Kidney (tissue), 14 donors: ENCODE measurements around the gene HAUS1. TPM values are rescaled to one million over a fixed set of nuclear protein-coding genes. Genes with fewer than 3 reads are reported as not detected.
"Not testable (repeated sequence)": the region's sequence is repeated elsewhere in the genome, so short reads cannot be mapped to it uniquely, and the experiment has no call there.

ENCODE experiments used
- DNase-seq, 5 donors: peaks; one replicate each; pipeline ENCODE4 v3.0.0-alpha.2; 2013 to 2020
- FAIRE-seq: peaks from 2 replicates; lab custom pipeline; 2012; peaks lifted over from hg19 to GRCh38; lab: Jason Lieb, UNC
- H3K27ac ChIP-seq, 2 donors: one replicate each; pipeline ENCODE4 v1.7.0; 2013; ENCODE audit warnings: low read depth in 2 of 2, low read length in 2 of 2, inconsistent platforms in 1 of 2
- H3K27me3 ChIP-seq: one replicate; pipeline ENCODE4 v1.7.1; 2013; ENCODE audit warnings: low read length, inconsistent platforms; ENCODE audit not compliant: control insufficient read depth, insufficient read depth
- H3K36me3 ChIP-seq, 3 donors: one replicate each; pipeline versions ENCODE4 v1.7.0 to v1.7.1; 2013; ENCODE audit warnings: low read length in 3 of 3, control low read depth in 1 of 3, inconsistent platforms in 1 of 3; ENCODE audit not compliant: insufficient read depth in 3 of 3, control insufficient read depth in 2 of 3
- H3K4me1 ChIP-seq, 3 donors: one replicate each; pipeline versions ENCODE4 v1.7.0 to v1.7.1; 2013; ENCODE audit warnings: low read length in 3 of 3, inconsistent platforms in 1 of 3, low read depth in 1 of 3; ENCODE audit not compliant: control insufficient read depth in 2 of 3, insufficient read depth in 2 of 3
- H3K4me3 ChIP-seq, 3 donors: one replicate each; pipeline versions ENCODE4 v1.7.0 to v1.8.1; 2013; ENCODE audit warnings: low read length in 3 of 3, control low read depth in 1 of 3, inconsistent platforms in 1 of 3
- H3K9ac ChIP-seq, 3 donors: one replicate each; pipeline versions ENCODE4 v1.7.0 to v1.7.1; 2013; ENCODE audit warnings: low read length in 3 of 3, control low read depth in 1 of 3, inconsistent platforms in 1 of 3
- H3K9me3 ChIP-seq, 3 donors: one replicate each; pipeline versions ENCODE4 v1.7.0 to v1.7.1; 2013; ENCODE audit warnings: low read length in 3 of 3, control low read depth in 1 of 3, inconsistent platforms in 1 of 3; ENCODE audit not compliant: control insufficient read depth in 2 of 3, insufficient read depth in 1 of 3
- CTCF ChIP-seq: IDR thresholded peaks from 3 replicates; pipeline ENCODE4 v1.5.1; 2012; ENCODE audit warnings: mild to moderate bottlenecking, moderate library complexity, borderline replicate concordance; ENCODE audit not compliant: insufficient read depth; ENCODE audit errors: extremely low read depth
- intact Hi-C: fragments of 100-400 bp; cut with DNase I; formaldehyde crosslinking; loops from one replicate; pipeline ENCODE4 v1.11.1; 2022
- polyA plus RNA-seq: library from polyadenylated mRNA; stranded (reverse); fragments of 350-450 nt; fragmentation: Illumina TruSeq; extraction: RNeasy Lipid Tissue Mini Kit (QIAGEN cat#74804); gene quantifications from one replicate; pipeline ENCODE4 v1.2.3, GENCODE V29; 2014; ENCODE audit warnings: low read depth, low replicate concordance; ENCODE audit not compliant: insufficient read depth
- total RNA-seq: library from RNA; stranded (reverse); fragmentation: NEBNext Ultra II Directional; extraction: Animal tissue kit (Norgen Biotek cat#: 25700); gene quantifications from one replicate; pipeline ENCODE4 v1.2.1, GENCODE V29; 2021
- donor health status: control.
- donor health status: control.
- donor health status: control.
- donor health status: control.
- donor health status: control.
- donor health status: DM: yes; HTN: yes; CAD: no.
- donor health status: Normal renal cell carcinoma (clear cell type).

Gene HAUS1
- total and polyA plus RNA-seq, 2 donors from 2014 or later, result 18.6 to 22.2 TPM

- no peak for DNase-seq
- Histone ChIP-seq H3K27ac (no peak overlapping the region), H3K36me3 (peaks cover 10 to 59% (median 30%) of the 10 kb centered on the region in 3 donors), H3K9ac (no peak overlapping the region), H3K4me3 (no peak overlapping the region), H3K9me3 (no peaks in the 10 kb centered on the region), H3K4me1 (no peaks in the 10 kb centered on the region), H3K27me3 (no peaks in the 10 kb centered on the region)
- FAIRE-seq, result no peak
- intact Hi-C loops, result no loop called here
- TF ChIP-seq CTCF, result no peak
These were observed 19.8 kb upstream of the HAUS1 start for GRCh38 chr18:46084431-46084830.

- H3K27me3 ChIP-seq, FAIRE-seq, H3K9ac ChIP-seq, DNase-seq, H3K9me3 ChIP-seq, H3K4me1 ChIP-seq, intact Hi-C loops, H3K4me3 ChIP-seq, H3K27ac ChIP-seq: not testable (repeated sequence)
- H3K36me3 ChIP-seq, result peaks cover 18 to 76% (median 49%) of the 10 kb centered on the region in 3 donors
These were observed 15.7 kb upstream of the HAUS1 start for GRCh38 chr18:46088501-46088900.

GRCh38 chr18:46095532-46095931 is 8.7 kb upstream of the HAUS1 start:
- DNase-seq (no peak), FAIRE-seq (no peak)
- intact Hi-C loops, result no loop called here
- peaks cover 4 to 17% (median 13%) of the 10 kb centered on the region in 3 donors for H3K36me3 ChIP-seq
- H3K27me3 ChIP-seq, result no peaks in the 10 kb centered on the region
- no peak overlapping the region for H3K27ac ChIP-seq
- no peak overlapping the region for H3K9ac ChIP-seq
- no peaks in the 10 kb centered on the region for H3K9me3 ChIP-seq
- H3K4me3 ChIP-seq, result no peak overlapping the region
- no peak for TF ChIP-seq CTCF
- H3K4me1 ChIP-seq, result peaks cover 0 to 5% (median 4%) of the 10 kb centered on the region in 3 donors

- Histone ChIP-seq H3K27ac (peak overlapping the region; percentile 97 to 98), H3K4me1 (peaks cover 0 to 5% (median 4%) of the 10 kb centered on the region in 3 donors), H3K36me3 (peaks cover 0 to 5% (median 3%) of the 10 kb centered on the region in 3 donors), H3K9me3 (no peaks in the 10 kb centered on the region), H3K27me3 (no peaks in the 10 kb centered on the region), H3K9ac (peak overlapping the region; percentile 95 to 96 (median 96)), H3K4me3 (peak overlapping the region; percentile 91 to 98 (median 94))
- DNase-seq (peak in 1 of 5 donors; percentile 32), FAIRE-seq (no peak)
- intact Hi-C loops, result no loop called here
- no peak for TF ChIP-seq CTCF
These were observed 7.4 kb upstream of the HAUS1 start for GRCh38 chr18:46096651-46097300.
